WTC11 (cell line): ENCODE results near the gene UIMC1. TPM values are rescaled to one million over a fixed set of nuclear protein-coding genes. Genes with fewer than 3 reads are reported as not detected.

Source experiments
- ATAC-seq: fragments of 200-7000 bp; cut with Tn5 transposase; 2 replicates; pipeline ENCODE4 v1.10.0; 2021; ENCODE audit warnings: mild to moderate bottlenecking, moderate library complexity
- CTCF ChIA-PET: fragments of 300-600 bp; sonication (Branson Sonifier 250); formaldehyde crosslinking; loops from one replicate; lab custom pipeline; 2021; ENCODE audit warnings: antibody characterized with exemption; lab: Charles Lee
- POLR2A ChIA-PET: fragments of 350-600 bp; sonication (Branson Sonifier 250); formaldehyde crosslinking; loops from one replicate; lab custom pipeline; 2021; ENCODE audit warnings: antibody characterized with exemption; lab: Charles Lee
- DNase-seq: peaks from one replicate; pipeline ENCODE4 v3.0.0; 2021; ENCODE audit warnings: low spot score
- H3K27ac Mint-ChIP-seq: 2 replicates; pipeline ENCODE4 v1.8.0; 2021; ENCODE audit warnings: mixed read lengths
- H3K27me3 Mint-ChIP-seq: 2 replicates; pipeline ENCODE4 v1.8.0; 2021; ENCODE audit warnings: low read depth, mild to moderate bottlenecking, moderate library complexity, mixed read lengths
- H3K36me3 Mint-ChIP-seq: 2 replicates; pipeline ENCODE4 v1.8.0; 2021; ENCODE audit warnings: mixed read lengths
- H3K4me1 Mint-ChIP-seq: 2 replicates; pipeline ENCODE4 v1.8.0; 2022; ENCODE audit warnings: mixed read lengths
- H3K4me3 Mint-ChIP-seq: 2 replicates; pipeline ENCODE4 v1.8.0; 2021; ENCODE audit warnings: mild to moderate bottlenecking, moderate library complexity, mixed read lengths
- H3K9me3 Mint-ChIP-seq: 2 replicates; pipeline ENCODE4 v1.8.0; 2021; ENCODE audit warnings: mixed read lengths
- ESRRA ChIP-seq: sonication (generic); formaldehyde crosslinking; IDR thresholded peaks from 2 replicates; pipeline ENCODE4 v1.8.1; 2022; ENCODE audit warnings: mild to moderate bottlenecking, missing genetic modification reagents, borderline replicate concordance
- FOXP1 ChIP-seq: sonication (generic); formaldehyde crosslinking; IDR thresholded peaks from 2 replicates; pipeline ENCODE4 v1.8.0; 2022; ENCODE audit warnings: missing genetic modification reagents, mild to moderate bottlenecking, moderate library complexity, borderline replicate concordance
- GABPB1 ChIP-seq: sonication (generic); formaldehyde crosslinking; IDR thresholded peaks from 2 replicates; pipeline ENCODE4 v1.8.1; 2023; ENCODE audit warnings: mild to moderate bottlenecking, missing genetic modification reagents
- IRF2 ChIP-seq: sonication (generic); formaldehyde crosslinking; IDR thresholded peaks from 2 replicates; pipeline ENCODE4 v1.8.0; 2022; ENCODE audit warnings: low read depth, missing genetic modification reagents, borderline replicate concordance
- JUN ChIP-seq: sonication (generic); formaldehyde crosslinking; IDR thresholded peaks from 2 replicates; pipeline ENCODE4 v1.8.0; 2023; ENCODE audit warnings: mild to moderate bottlenecking, missing genetic modification reagents
- NFATC4 ChIP-seq: fragments of 250-450 bp; sonication (Bioruptor Pico); IDR thresholded peaks from 2 replicates; pipeline ENCODE4 v1.9.0; 2021; ENCODE audit warnings: mild to moderate bottlenecking
- SMAD4 ChIP-seq: sonication (generic); formaldehyde crosslinking; IDR thresholded peaks from 2 replicates; pipeline ENCODE4 v1.8.0; 2022; ENCODE audit warnings: mild to moderate bottlenecking, missing genetic modification reagents
- TP53 ChIP-seq: sonication (generic); formaldehyde crosslinking; IDR thresholded peaks from 2 replicates; pipeline ENCODE4 v1.8.1; 2023; ENCODE audit warnings: mild to moderate bottlenecking, missing genetic modification reagents
- ZBTB21 ChIP-seq: sonication (generic); formaldehyde crosslinking; IDR thresholded peaks from 2 replicates; pipeline ENCODE4 v1.8.1; 2023; ENCODE audit warnings: mild to moderate bottlenecking, missing genetic modification reagents, borderline replicate concordance
- ZNF219 ChIP-seq: sonication (generic); formaldehyde crosslinking; IDR thresholded peaks from 2 replicates; pipeline ENCODE4 v1.8.0; 2023; ENCODE audit warnings: missing genetic modification reagents, mild to moderate bottlenecking, borderline replicate concordance
- ZNF263 ChIP-seq: sonication (generic); formaldehyde crosslinking; IDR thresholded peaks from 2 replicates; pipeline ENCODE4 v1.8.1; 2022; ENCODE audit warnings: low read depth, mild to moderate bottlenecking, moderate library complexity, missing genetic modification reagents
- total RNA-seq: library from RNA; stranded (reverse); gene quantifications from 3 replicates; pipeline ENCODE4 v1.2.3, GENCODE V29; 2021
- TF ChIP-seq, protein P1 (sequence below): sonication (generic); formaldehyde crosslinking; IDR thresholded peaks from 2 replicates; pipeline ENCODE4 v1.8.1; 2022; ENCODE audit warnings: low read depth, missing genetic modification reagents, borderline replicate concordance
- TF ChIP-seq, protein P2 (sequence below): sonication (generic); formaldehyde crosslinking; IDR thresholded peaks from 2 replicates; pipeline ENCODE4 v1.8.0; 2023; ENCODE audit warnings: missing genetic modification reagents
- TF ChIP-seq, protein P3 (sequence below): sonication (generic); formaldehyde crosslinking; conservative IDR thresholded peaks from 2 replicates; pipeline ENCODE4 v1.8.1; 2022; ENCODE audit warnings: mild to moderate bottlenecking, missing genetic modification reagents
- TF ChIP-seq, protein P4 (sequence below): sonication (generic); formaldehyde crosslinking; IDR thresholded peaks from 2 replicates; pipeline ENCODE4 v1.8.1; 2022; ENCODE audit warnings: low read depth, mild to moderate bottlenecking, moderate library complexity, missing genetic modification reagents, borderline replicate concordance
- TF ChIP-seq, protein P5 (sequence below): sonication (generic); formaldehyde crosslinking; conservative IDR thresholded peaks from 2 replicates; pipeline ENCODE4 v1.8.1; 2023; ENCODE audit warnings: mild to moderate bottlenecking, low read depth, missing genetic modification reagents, moderate library complexity
- TF ChIP-seq, protein P6 (sequence below): sonication (generic); formaldehyde crosslinking; IDR thresholded peaks from 2 replicates; pipeline ENCODE4 v1.8.0; 2022; ENCODE audit warnings: mild to moderate bottlenecking, missing genetic modification reagents
- TF ChIP-seq, protein P7 (sequence below): sonication (generic); formaldehyde crosslinking; IDR thresholded peaks from 2 replicates; pipeline ENCODE4 v1.8.1; 2023; ENCODE audit warnings: mild to moderate bottlenecking, missing genetic modification reagents
- TF ChIP-seq, protein P8 (sequence below): fragments of 250-450 bp; sonication (Bioruptor Pico); IDR thresholded peaks from 2 replicates; pipeline ENCODE4 v1.9.0; 2021; ENCODE audit warnings: mild to moderate bottlenecking, borderline replicate concordance

UIMC1 gene
- total RNA-seq, 1 experiment from 2014 or later: 48.0 TPM

DNA sequence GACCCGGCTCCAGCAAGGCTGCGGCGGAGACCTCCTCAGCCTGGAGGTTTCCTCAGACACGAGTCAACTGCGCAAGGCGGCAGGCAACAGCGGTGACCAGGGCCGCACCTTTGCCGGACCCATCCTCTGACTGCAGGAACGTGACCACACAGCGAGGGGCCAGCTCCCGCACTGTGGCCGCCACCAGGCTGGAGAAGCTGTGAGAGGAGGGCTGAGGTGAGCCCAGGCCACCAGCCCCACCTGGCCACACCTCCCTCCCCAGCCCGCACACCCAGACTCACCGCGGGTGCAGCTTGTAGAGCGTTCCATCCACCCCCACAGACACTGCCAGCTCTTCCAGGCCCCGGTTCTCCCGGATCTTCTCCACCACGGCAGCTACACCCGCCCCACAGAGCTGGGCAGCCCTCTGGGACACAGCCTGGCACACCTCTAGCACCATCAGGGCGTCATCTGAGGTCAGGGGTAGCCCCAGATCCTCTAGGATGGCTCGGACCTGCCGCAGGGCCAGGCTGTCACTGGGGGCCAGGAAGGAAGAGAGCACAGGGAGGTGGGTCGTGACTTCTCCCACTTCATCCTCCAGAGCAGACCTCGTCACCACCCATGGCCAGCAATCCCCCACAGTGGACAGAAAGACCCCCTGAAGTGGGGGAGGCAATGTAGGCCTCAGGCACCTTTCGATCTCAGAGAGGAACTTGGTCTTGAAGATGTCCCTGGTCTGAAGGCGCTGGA lies 125.4 kb downstream of the UIMC1 start:
- POLR2A ChIA-PET: no interaction called here
- Mint-ChIP-seq H3K4me1 (no peaks in the 10 kb centered on the region), H3K27ac (peak overlapping the region; percentile 72; the same call in 1 of the 2 replicates), H3K27me3 (no peaks in the 10 kb centered on the region), H3K36me3 (no peaks in the 10 kb centered on the region)
- no peak for DNase-seq
- TF ChIP-seq JUN (CRISPR knock-in tag): no peak
- TF ChIP-seq FOXP1 (CRISPR knock-in tag): no peak
- TF ChIP-seq GABPB1 (CRISPR knock-in tag): no peak
- TF ChIP-seq SMAD4 (CRISPR knock-in tag): no peak
- TF ChIP-seq, protein P1, sequence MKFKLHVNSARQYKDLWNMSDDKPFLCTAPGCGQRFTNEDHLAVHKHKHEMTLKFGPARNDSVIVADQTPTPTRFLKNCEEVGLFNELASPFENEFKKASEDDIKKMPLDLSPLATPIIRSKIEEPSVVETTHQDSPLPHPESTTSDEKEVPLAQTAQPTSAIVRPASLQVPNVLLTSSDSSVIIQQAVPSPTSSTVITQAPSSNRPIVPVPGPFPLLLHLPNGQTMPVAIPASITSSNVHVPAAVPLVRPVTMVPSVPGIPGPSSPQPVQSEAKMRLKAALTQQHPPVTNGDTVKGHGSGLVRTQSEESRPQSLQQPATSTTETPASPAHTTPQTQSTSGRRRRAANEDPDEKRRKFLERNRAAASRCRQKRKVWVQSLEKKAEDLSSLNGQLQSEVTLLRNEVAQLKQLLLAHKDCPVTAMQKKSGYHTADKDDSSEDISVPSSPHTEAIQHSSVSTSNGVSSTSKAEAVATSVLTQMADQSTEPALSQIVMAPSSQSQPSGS (CRISPR knock-in tag): no peak
- TF ChIP-seq NFATC4 (CRISPR knock-in tag): no peak
- TF ChIP-seq, protein P2, sequence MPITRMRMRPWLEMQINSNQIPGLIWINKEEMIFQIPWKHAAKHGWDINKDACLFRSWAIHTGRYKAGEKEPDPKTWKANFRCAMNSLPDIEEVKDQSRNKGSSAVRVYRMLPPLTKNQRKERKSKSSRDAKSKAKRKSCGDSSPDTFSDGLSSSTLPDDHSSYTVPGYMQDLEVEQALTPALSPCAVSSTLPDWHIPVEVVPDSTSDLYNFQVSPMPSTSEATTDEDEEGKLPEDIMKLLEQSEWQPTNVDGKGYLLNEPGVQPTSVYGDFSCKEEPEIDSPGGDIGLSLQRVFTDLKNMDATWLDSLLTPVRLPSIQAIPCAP (CRISPR knock-in tag): no peak
- TF ChIP-seq IRF2 (CRISPR knock-in tag): no peak
- TF ChIP-seq ZNF263 (CRISPR knock-in tag): no peak
- no peak for TF ChIP-seq ESRRA (CRISPR knock-in tag)
- no peak for TF ChIP-seq ZNF219 (CRISPR knock-in tag)
- TF ChIP-seq, protein P3, sequence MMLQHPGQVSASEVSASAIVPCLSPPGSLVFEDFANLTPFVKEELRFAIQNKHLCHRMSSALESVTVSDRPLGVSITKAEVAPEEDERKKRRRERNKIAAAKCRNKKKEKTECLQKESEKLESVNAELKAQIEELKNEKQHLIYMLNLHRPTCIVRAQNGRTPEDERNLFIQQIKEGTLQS: no peak
- TF ChIP-seq, all 79 proteins: peak for 0
- Mint-ChIP-seq H3K4me3 (no peak overlapping the region), H3K9me3 (no peaks in the 10 kb centered on the region)
- no peak for ATAC-seq
- CTCF ChIA-PET: interaction anchor here (1.1 to 2.0 kb wide), 3 partner anchors 181 to 221 kb away, joined by 3 to 9 read pairs (median 6); no protein-coding TSS in a partner anchor

DNA sequence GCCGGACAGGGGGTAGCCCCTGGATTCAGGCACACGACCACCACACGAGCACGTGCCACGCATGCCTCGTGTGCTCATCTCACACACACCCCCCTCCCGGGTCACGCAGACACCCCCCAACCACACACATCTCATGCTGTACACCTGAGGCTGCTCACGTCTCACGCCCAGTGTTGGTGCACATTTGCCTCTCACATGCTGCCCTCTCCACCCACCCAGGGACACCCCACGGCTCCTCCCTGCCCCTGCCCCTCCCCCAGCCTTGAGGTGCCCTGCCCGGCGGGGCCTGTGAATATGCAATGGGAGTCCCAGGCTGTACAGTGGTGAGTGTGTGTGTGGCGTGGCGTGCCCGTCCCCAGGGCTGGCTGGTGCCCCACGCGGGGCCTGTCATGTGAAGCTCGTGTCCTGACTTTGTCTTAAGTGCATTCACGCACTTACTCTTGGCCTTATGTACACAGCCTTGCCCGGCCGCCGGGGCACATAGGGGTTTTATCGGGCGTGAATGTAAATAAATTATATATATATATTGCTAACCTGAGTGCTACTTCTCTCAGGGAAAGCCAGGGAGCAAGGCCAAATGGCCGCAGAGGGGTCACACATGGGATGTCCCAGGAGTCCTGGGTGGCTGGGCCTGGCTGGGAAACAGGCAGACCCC lies 126.1 kb downstream of the UIMC1 start:
- DNase-seq (no peak), ATAC-seq (no peak)
- Mint-ChIP-seq H3K27me3 (no peaks in the 10 kb centered on the region), H3K36me3 (no peaks in the 10 kb centered on the region), H3K4me3 (no peak overlapping the region), H3K27ac (no peak overlapping the region), H3K9me3 (no peaks in the 10 kb centered on the region), H3K4me1 (no peaks in the 10 kb centered on the region)
- CTCF ChIA-PET: interaction anchor here (1.2 to 2.3 kb wide), 3 partner anchors 10 to 220 kb away, joined by 3 to 8 read pairs (median 6); no protein-coding TSS in a partner anchor
- POLR2A ChIA-PET: no interaction called here
- no peak for TF ChIP-seq ZBTB21 (CRISPR knock-in tag)
- no peak for TF ChIP-seq NFATC4 (CRISPR knock-in tag)
- no peak for TF ChIP-seq TP53 (CRISPR knock-in tag)
- TF ChIP-seq, protein P4, sequence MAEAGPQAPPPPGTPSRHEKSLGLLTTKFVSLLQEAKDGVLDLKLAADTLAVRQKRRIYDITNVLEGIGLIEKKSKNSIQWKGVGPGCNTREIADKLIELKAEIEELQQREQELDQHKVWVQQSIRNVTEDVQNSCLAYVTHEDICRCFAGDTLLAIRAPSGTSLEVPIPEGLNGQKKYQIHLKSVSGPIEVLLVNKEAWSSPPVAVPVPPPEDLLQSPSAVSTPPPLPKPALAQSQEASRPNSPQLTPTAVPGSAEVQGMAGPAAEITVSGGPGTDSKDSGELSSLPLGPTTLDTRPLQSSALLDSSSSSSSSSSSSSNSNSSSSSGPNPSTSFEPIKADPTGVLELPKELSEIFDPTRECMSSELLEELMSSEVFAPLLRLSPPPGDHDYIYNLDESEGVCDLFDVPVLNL (CRISPR knock-in tag): no peak
- TF ChIP-seq, protein P5, sequence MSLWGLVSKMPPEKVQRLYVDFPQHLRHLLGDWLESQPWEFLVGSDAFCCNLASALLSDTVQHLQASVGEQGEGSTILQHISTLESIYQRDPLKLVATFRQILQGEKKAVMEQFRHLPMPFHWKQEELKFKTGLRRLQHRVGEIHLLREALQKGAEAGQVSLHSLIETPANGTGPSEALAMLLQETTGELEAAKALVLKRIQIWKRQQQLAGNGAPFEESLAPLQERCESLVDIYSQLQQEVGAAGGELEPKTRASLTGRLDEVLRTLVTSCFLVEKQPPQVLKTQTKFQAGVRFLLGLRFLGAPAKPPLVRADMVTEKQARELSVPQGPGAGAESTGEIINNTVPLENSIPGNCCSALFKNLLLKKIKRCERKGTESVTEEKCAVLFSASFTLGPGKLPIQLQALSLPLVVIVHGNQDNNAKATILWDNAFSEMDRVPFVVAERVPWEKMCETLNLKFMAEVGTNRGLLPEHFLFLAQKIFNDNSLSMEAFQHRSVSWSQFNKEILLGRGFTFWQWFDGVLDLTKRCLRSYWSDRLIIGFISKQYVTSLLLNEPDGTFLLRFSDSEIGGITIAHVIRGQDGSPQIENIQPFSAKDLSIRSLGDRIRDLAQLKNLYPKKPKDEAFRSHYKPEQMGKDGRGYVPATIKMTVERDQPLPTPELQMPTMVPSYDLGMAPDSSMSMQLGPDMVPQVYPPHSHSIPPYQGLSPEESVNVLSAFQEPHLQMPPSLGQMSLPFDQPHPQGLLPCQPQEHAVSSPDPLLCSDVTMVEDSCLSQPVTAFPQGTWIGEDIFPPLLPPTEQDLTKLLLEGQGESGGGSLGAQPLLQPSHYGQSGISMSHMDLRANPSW: no peak
- TF ChIP-seq, protein P6, sequence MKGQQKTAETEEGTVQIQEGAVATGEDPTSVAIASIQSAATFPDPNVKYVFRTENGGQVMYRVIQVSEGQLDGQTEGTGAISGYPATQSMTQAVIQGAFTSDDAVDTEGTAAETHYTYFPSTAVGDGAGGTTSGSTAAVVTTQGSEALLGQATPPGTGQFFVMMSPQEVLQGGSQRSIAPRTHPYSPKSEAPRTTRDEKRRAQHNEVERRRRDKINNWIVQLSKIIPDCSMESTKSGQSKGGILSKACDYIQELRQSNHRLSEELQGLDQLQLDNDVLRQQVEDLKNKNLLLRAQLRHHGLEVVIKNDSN (CRISPR knock-in tag): no peak
- TF ChIP-seq, protein P7, sequence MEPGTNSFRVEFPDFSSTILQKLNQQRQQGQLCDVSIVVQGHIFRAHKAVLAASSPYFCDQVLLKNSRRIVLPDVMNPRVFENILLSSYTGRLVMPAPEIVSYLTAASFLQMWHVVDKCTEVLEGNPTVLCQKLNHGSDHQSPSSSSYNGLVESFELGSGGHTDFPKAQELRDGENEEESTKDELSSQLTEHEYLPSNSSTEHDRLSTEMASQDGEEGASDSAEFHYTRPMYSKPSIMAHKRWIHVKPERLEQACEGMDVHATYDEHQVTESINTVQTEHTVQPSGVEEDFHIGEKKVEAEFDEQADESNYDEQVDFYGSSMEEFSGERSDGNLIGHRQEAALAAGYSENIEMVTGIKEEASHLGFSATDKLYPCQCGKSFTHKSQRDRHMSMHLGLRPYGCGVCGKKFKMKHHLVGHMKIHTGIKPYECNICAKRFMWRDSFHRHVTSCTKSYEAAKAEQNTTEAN (CRISPR knock-in tag): no peak
- TF ChIP-seq ESRRA (CRISPR knock-in tag): no peak
- TF ChIP-seq, protein P8, sequence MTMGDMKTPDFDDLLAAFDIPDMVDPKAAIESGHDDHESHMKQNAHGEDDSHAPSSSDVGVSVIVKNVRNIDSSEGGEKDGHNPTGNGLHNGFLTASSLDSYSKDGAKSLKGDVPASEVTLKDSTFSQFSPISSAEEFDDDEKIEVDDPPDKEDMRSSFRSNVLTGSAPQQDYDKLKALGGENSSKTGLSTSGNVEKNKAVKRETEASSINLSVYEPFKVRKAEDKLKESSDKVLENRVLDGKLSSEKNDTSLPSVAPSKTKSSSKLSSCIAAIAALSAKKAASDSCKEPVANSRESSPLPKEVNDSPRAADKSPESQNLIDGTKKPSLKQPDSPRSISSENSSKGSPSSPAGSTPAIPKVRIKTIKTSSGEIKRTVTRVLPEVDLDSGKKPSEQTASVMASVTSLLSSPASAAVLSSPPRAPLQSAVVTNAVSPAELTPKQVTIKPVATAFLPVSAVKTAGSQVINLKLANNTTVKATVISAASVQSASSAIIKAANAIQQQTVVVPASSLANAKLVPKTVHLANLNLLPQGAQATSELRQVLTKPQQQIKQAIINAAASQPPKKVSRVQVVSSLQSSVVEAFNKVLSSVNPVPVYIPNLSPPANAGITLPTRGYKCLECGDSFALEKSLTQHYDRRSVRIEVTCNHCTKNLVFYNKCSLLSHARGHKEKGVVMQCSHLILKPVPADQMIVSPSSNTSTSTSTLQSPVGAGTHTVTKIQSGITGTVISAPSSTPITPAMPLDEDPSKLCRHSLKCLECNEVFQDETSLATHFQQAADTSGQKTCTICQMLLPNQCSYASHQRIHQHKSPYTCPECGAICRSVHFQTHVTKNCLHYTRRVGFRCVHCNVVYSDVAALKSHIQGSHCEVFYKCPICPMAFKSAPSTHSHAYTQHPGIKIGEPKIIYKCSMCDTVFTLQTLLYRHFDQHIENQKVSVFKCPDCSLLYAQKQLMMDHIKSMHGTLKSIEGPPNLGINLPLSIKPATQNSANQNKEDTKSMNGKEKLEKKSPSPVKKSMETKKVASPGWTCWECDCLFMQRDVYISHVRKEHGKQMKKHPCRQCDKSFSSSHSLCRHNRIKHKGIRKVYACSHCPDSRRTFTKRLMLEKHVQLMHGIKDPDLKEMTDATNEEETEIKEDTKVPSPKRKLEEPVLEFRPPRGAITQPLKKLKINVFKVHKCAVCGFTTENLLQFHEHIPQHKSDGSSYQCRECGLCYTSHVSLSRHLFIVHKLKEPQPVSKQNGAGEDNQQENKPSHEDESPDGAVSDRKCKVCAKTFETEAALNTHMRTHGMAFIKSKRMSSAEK (CRISPR knock-in tag): no peak
